ENCODE measurements around the gene SKOR2.

SKOR2 gene

GRCh38 chr18:47251289-47252120 is at the start of gene SKOR2:
SKOR2 (minus strand) TSS chr18:47251660; CDS start chr18:47249183, 2,477 bp downstream.
- H2AFZ ChIP-seq (ENCODE audit: low read depth, low read length): no peak within 1 kb of the TSS
- H3K4me1 ChIP-seq (ENCODE audit: insufficient read depth, low read length): no peaks in the 10 kb centered on the region
- H3K4me3 ChIP-seq (ENCODE audit: low read depth in 1 of 2, low read length in 2 of 2): no peak within 1 kb of the TSS
- no peaks in the 10 kb centered on the region for H3K79me2 ChIP-seq (ENCODE audit: insufficient read depth, low read length)
- no peaks in the 10 kb centered on the region for H3K9me3 ChIP-seq (ENCODE audit: insufficient read depth, low read length, severe bottlenecking)
- H3K4me2 ChIP-seq (ENCODE audit: insufficient read depth, low read length): no peak within 1 kb of the TSS
- ATAC-seq (ENCODE audit: insufficient read depth, low read depth) (no peak), DNase-seq (no peak)
- no peak within 1 kb of the TSS for H3K9ac ChIP-seq (ENCODE audit: low read depth, low read length)
- TF ChIP-seq EZH2 (IDR thresholded peaks at IDR 0.05; ENCODE audit: borderline replicate concordance, low read depth, low read length, severe bottlenecking): no peak
- no peak for TF ChIP-seq CTCF (IDR thresholded peaks at IDR 0.05; ENCODE audit: borderline replicate concordance, extremely low read depth, low read length, poor library complexity, severe bottlenecking)
- no peaks in the 10 kb centered on the region for H3K27me3 ChIP-seq (ENCODE audit: insufficient read depth, low read length, poor library complexity)
- no peaks in the 10 kb centered on the region; the same call in 1 of the 2 replicates for H4K20me1 ChIP-seq (ENCODE audit: insufficient read depth, low read length)
- no peaks in the 10 kb centered on the region for H3K36me3 ChIP-seq (ENCODE audit: insufficient read depth, low read length)
- no peak within 1 kb of the TSS for H3K27ac ChIP-seq (ENCODE audit: low read length)

- H3K27me3 ChIP-seq (ENCODE audit: insufficient read depth, low read length, poor library complexity): peaks cover 5% of the 10 kb centered on the region
- ATAC-seq (ENCODE audit: insufficient read depth, low read depth) (peak; percentile 89), DNase-seq (peak; percentile 26)
- H3K4me3 ChIP-seq (ENCODE audit: low read depth in 1 of 2, low read length in 2 of 2): no peak overlapping the region
- no peaks in the 10 kb centered on the region for H3K79me2 ChIP-seq (ENCODE audit: insufficient read depth, low read length)
- H3K9ac ChIP-seq (ENCODE audit: low read depth, low read length): no peak overlapping the region
- no peak overlapping the region for H3K27ac ChIP-seq (ENCODE audit: low read length)
- no peak overlapping the region for H3K4me2 ChIP-seq (ENCODE audit: insufficient read depth, low read length)
- H3K36me3 ChIP-seq (ENCODE audit: insufficient read depth, low read length): no peaks in the 10 kb centered on the region
- no peaks in the 10 kb centered on the region for H3K9me3 ChIP-seq (ENCODE audit: insufficient read depth, low read length, severe bottlenecking)
- H3K4me1 ChIP-seq (ENCODE audit: insufficient read depth, low read length): no peaks in the 10 kb centered on the region
- no peak for TF ChIP-seq EZH2 (IDR thresholded peaks at IDR 0.05; ENCODE audit: borderline replicate concordance, low read depth, low read length, severe bottlenecking)
- no peak for TF ChIP-seq CTCF (IDR thresholded peaks at IDR 0.05; ENCODE audit: borderline replicate concordance, extremely low read depth, low read length, poor library complexity, severe bottlenecking)
- H4K20me1 ChIP-seq (ENCODE audit: insufficient read depth, low read length): no peaks in the 10 kb centered on the region
- H2AFZ ChIP-seq (ENCODE audit: low read depth, low read length): no peak overlapping the region
These were observed 45.0 kb upstream of the SKOR2 start for GRCh38 chr18:47296462-47296861.

GRCh38 chr18:47294801-47295200 is 43.3 kb upstream of the SKOR2 start:
- H3K79me2 ChIP-seq (ENCODE audit: insufficient read depth, low read length): no peaks in the 10 kb centered on the region
- H3K27me3 ChIP-seq (ENCODE audit: insufficient read depth, low read length, poor library complexity): peaks cover 9% of the 10 kb centered on the region
- DNase-seq (no peak), ATAC-seq (ENCODE audit: insufficient read depth, low read depth) (no peak)
- H3K36me3 ChIP-seq (ENCODE audit: insufficient read depth, low read length): no peaks in the 10 kb centered on the region
- H3K4me3 ChIP-seq (ENCODE audit: low read depth in 1 of 2, low read length in 2 of 2): no peak overlapping the region
- no peaks in the 10 kb centered on the region for H3K4me1 ChIP-seq (ENCODE audit: insufficient read depth, low read length)
- TF ChIP-seq EZH2 (IDR thresholded peaks at IDR 0.05; ENCODE audit: borderline replicate concordance, low read depth, low read length, severe bottlenecking): no peak
- no peak for TF ChIP-seq CTCF (IDR thresholded peaks at IDR 0.05; ENCODE audit: borderline replicate concordance, extremely low read depth, low read length, poor library complexity, severe bottlenecking)
- H4K20me1 ChIP-seq (ENCODE audit: insufficient read depth, low read length): no peaks in the 10 kb centered on the region
- no peak overlapping the region for H3K27ac ChIP-seq (ENCODE audit: low read length)
- no peaks in the 10 kb centered on the region for H3K9me3 ChIP-seq (ENCODE audit: insufficient read depth, low read length, severe bottlenecking)
- H2AFZ ChIP-seq (ENCODE audit: low read depth, low read length): no peak overlapping the region
- H3K9ac ChIP-seq (ENCODE audit: low read depth, low read length): no peak overlapping the region
- no peak overlapping the region for H3K4me2 ChIP-seq (ENCODE audit: insufficient read depth, low read length)
